HG03354 (cell line): ENCODE results near the gene DCTPP1.
"Not testable (repeated sequence)": the region's sequence is repeated elsewhere in the genome, so short reads cannot be mapped to it uniquely, and the experiment has no call there.

Source experiments
- ATAC-seq: cut with Tn5 transposase; IDR thresholded peaks from one replicate; pipeline ENCODE4 v1.9.1; 2021; ENCODE audit warnings: mild to moderate bottlenecking; ENCODE audit not compliant: unreplicated experiment, poor library complexity, severe bottlenecking

DCTPP1 gene

DNA sequence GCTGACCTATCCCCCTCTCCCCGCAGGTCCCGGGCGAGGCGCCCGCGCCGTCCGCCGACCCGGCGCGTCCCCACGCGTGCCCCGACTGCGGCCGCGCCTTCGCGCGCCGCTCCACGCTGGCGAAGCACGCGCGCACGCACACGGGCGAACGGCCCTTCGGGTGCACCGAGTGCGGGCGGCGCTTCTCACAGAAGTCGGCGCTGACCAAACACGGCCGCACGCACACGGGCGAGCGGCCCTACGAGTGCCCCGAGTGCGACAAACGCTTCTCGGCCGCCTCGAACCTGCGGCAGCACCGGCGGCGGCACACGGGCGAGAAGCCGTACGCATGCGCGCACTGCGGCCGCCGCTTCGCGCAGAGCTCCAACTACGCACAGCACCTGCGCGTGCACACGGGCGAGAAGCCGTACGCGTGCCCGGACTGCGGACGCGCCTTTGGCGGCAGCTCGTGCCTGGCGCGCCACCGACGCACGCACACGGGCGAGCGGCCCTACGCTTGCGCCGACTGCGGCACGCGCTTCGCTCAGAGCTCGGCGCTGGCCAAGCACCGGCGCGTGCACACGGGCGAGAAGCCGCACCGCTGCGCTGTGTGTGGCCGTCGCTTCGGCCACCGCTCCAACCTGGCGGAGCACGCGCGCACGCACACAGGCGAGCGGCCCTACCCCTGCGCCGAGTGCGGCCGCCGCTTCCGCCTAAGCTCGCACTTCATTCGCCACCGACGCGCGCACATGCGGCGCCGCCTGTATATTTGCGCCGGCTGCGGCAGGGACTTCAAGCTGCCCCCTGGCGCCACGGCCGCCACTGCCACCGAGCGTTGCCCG, 12.1 kb downstream of the DCTPP1 start:
- ATAC-seq = peak; percentile 83

DNA sequence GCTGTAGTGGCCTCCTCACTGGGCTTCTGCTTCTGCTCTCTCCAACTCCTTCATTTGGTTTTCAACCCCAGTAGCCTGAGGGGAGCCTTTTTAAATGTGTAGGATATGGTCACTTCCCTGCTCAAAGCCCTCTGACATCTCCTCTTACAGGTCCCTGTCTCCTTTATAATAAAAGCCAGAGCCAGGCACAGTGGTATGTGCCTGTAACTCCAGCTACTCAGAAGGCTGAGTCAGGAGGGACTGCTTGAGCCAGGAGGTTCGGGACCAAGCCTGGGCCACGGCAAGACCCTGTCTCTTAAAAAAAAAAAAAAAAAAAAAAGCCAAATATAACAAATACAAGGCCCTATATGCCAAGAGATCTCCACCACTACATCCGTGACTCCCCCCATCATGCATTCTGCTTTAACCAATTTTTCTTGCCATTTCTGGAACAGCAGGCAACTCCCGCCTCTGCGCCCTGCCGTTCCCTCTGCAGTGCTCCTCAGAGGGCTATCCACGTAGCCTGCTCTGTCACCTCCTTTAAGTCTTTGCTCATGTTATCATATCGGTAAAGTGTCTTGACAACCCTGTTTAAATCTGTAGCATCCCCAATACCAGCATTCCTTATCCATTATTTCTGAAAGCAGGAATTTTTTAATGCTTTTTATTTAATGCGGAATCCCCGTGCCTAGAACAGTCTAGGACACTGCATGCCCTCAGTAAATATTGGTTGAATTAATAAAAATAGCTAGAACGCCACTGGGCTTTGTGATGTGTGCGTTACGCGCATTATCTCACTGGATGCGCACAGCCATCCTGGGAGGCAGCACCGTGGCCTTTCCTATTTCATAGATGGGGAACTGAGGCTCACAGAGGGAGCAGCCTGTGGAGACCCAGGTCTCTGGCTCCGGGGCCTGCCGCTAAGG, 13.0 kb downstream of the DCTPP1 start:
- ATAC-seq = no peak

DNA sequence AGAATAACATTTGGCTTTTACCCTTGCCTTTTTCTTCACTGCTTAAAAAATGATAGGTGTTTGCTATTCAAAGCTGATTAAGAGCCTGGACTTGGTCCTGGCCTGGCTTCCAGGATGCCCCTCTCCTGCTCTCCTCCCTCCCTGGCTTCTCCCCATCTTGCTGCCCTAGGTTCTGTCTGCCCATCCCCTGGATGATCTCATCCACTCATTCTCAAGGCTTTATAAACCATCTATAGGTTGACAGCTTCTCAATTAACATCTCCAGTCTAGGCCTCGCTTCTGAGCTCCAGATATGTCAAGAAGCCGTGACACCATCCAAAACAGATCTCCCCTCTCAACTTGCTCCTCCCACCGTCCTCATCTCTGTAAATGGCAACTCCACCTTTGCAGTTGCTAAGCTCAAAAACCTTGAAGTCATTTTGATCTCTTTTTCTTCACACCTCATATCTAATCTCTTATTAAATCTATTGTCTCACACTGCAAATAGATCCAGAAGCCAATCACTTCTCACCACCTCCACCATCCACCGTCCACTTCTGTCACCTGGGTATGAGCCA, 13.7 kb downstream of the DCTPP1 start:
- ATAC-seq = no peak

DNA sequence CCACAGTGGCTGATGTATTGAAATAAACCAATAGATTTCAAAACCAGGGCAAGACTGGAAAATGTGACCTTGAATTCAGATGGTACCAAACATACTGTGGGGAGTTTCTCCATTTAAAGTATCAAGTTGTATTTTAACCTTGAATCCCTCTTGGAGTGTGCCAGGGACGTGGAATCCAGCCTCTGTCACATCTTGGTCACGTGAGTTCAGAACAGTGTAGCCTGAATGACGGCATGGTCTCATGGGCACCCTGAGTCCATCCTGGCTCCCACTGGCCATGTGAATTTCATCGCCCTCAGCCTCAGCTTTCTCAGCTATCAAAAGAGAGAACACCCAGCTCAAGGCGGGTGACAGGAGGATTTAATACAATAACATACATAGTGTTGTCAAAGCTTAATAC, 15.7 kb downstream of the DCTPP1 start:
- no peak for ATAC-seq

DNA sequence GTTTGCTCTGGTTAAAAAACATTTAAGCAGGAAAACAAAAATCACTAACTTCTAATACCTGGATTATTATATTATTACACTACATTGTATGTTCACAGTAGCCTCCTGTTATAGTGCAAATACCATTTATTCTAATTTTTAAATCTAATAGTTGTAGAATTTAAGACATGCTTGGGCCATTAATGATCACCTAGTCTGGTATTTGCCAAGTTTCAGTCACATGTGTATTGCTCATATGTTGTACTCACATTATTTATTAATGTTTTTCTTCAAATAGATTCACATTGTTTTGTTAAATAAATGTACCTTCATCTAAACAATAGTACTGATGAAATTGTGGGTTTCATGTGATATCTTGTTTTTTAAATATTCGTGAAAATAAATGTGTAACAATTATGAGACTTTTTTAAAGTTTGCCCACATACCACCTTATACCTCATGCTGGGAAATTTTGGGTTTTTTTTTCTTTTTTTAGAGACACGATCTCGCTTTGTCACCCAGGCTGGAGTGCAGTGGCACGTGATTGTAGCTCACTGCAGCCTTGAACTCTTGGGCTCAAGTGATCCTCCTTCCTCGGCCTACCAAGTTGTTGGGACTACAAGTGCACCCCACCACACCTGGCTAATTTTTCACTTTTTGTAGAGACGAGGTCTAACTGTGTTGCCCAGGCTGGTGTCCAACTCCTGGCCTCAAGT, 16.6 kb downstream of the DCTPP1 start:
- ATAC-seq = no peak

DNA sequence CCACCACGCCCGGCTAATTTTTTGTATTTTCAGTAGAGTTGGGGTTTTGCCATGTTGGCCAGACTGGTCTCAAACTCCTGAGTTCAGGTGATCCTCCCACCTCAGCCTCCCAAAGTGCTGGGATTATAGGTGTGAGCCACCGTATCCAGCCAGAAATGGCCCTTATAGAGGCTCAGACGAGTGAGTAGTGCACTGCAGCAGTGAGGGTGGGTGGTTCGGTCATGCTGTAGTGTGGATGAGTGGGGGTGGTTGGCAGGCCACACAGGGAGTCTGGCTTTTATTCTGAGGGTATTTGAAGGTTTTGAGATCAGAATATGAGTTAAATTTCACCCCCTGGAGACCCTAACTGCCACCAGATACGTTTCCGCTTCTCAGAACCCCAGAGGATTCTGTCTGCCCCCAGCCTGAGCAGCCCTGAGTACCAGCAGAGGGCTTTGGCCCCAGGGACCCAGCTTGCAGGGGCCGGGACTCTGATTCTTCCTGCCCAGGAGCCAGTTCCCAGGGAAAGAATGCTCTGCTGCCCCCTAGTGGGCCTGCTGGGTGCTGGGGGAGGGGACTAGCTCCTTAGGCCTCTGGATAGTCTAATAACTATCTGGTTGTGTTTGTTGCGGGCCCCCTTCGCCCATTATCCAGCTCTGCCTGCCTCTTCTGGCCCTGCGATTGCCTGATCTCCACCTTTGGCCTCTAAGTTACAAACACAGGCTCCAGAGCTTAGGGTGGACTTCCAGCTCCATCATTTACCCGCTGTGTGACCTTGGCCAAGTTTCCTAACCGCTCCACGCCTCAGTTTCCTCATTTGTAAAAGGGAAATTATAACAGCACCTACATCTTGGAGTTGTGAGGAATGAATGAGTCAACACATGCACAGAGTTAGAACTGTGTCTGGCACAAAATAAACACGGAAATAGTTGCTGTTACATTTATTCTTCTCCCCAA, 20.4 kb downstream of the DCTPP1 start:
- ATAC-seq = peak; percentile 67

DNA sequence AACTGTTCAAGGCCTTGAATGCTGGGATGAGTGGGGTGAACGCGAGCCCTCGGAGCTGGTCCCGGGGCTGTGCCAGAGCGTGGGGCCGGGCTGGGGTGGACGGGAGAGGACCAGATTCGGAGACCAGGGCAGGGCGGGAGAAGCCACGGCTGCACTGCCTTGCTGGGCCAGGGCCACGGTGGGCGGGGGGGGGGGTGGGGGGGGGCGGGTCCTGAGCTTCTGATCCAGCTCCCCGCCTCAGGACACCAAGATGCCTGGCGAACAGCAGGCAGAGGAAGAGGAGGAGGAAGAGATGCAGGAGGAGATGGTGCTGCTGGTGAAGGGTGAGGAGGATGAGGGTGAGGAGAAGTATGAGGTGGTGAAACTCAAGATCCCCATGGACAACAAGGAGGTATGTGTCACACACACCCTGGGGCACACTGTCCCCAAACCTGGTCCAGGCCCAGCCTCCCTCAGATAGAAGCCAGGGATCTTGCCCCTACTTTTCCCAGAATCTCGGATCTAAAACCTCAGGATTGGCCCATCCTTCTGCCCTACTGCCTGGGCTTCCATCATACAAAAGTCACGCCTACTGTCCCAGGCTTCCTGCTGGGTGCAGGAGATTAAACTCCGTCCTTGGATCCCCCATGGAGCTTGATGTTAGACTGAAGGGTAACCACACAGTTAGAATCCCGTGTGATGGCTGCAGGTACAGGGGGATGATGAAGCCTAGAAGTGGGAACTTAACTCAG, 21.9 kb downstream of the DCTPP1 start:
- ATAC-seq = no peak

DNA sequence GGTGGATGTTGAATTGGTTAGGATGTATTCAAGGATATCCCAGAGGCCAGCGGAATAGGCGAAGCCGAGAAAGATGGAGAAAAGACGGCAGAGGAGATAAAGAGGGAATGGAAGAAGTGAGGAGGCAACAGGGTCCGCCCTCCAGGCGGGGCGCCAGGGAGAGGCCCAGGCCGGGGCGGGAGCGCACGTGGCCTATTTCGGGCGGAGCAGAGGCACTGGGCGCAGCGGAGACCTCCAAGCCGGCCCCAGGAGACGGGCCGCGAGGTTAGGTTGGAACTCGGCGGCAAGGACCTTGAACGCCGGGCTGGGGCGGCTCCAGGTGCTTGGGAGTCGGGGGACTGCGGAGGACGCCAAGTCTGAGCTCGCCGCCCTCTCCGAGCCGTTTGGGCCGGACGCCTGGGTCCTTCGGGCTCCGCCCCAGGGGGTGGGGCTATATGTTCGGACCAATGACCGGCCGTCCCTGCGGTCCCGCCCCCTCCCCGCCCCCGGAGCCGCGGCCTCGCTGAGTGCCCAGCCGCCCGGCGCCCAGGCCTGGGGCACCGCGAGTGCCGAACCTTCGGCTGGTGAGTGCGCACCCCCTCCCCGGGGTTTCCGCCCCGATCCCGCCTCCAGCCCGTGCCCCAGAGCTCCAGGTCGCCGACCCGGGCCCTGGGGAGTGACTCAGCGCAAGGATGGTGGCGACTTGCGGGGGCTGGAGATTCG, 22.6 kb downstream of the DCTPP1 start, which contains the start of gene ZNF771:
Gene ZNF771 (plus strand): TSS at position 505 of the 702 bp plus-strand sequence. CDS start 448 bp downstream, outside the sequence.
- ATAC-seq = peak; percentile 72

DNA sequence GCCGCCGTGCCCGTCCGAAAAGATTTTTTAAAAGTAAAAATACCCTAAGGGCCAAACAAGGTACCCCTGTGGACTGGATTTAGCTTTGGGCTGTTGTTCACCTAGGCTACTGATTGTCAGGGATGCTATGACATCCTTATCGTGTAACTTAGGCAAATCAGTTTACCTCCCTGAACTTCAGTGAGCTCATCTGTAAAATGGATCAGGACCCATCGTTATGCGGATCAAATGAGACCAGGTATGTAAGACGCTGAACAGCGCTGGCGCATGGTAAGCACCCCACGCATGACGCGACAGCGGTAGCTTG, 23.1 kb downstream of the DCTPP1 start:
- peak; percentile 5 for ATAC-seq

DNA sequence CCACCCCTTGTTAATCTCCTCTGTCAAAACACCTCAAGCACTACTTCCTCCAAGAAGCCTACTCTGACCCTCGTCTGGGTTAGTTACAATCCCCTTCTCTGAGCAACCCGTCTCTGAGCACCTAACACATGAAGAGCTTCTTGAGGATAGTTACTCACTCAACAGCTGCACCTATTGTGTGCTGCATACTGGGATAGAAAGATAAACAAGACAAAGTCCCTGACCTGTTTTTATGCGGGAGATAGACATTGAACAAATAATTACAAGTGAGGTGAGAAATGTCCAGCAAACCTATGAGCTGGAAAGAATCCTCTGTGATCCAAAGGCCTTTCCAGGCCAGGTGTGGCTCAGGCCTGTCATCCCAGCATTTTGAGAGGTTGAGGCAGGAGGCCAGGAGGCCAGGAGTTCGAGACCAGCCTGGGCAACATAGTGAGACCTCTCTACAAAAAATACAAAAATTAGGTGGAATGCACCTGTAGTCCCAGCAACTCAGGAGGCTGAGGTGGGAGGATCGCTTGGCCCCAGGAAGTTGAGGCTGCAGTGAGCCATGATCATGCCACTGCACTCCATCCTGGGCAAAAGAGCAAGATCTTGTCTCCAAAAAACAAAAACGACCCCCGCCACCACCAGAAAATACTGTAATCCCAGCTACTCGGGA, 27.9 kb downstream of the DCTPP1 start:
- no peak for ATAC-seq

DNA sequence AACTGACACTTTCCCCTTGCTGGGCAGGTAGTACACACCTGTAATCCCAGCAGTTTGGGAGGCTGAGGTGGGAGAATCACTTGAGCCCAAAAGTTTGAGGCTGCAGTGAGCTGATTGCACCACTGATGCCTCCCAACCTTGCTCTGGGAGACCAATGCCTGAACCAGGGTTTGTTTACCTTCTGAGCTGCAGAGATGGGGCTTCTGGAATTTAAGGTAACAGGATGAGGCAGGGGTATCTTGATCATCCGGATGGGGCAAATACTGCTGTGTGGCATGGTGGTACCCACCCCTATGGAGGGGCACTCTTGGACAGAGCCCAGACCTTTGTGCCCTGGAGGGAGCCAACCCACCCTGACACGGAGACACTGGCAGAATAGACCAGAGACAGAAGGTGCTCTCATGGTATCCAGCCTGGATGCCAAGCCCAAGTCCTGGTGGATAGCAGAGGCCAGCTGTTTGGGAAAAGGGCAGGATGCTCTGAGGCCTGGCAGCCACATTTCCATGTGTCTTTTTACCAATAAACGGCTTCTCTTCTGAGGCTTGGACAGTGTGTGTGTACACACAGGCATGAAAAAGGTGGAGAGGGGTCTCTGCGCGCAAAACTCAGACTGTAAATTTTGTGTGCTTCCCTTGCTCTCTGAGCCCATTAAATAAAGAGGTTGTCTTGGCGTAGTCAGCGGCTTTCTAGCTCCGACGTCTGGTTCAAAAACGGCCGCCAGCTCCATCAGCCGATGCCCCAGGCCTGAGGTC, 30.2 kb downstream of the DCTPP1 start:
- ATAC-seq = no peak

DNA sequence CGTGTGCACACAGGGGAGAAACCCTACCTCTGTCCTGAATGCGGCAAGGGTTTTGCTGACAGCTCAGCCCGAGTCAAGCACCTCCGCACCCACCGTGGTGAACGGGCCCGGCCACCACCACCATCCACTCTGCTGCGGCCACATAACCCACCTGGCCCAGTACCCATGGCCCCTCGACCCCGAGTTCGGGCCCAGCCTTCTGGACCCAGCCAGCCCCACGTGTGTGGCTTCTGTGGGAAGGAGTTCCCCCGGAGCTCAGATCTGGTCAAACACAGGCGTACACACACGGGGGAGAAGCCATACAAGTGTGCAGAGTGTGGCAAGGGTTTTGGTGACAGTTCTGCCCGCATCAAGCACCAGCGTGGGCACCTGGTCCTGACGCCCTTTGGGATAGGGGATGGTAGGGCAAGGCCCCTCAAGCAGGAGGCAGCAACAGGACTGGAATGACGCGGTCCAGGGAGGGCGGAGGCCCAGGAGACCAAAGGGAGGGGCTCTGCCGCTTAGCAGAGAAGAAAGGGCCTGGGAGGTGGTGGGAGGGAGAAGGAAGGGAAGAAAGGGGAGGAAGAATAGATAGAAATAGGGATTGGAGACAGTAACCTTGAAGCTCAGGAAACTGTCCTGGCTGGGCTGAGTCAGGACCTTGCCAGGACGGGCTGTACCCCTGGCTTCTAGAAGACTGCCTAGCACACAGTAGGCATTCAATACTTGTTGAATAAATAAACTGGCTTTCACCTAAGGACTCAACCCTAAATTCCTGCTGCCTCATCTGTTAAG, 31.0 kb downstream of the DCTPP1 start:
- no peak for ATAC-seq

DNA sequence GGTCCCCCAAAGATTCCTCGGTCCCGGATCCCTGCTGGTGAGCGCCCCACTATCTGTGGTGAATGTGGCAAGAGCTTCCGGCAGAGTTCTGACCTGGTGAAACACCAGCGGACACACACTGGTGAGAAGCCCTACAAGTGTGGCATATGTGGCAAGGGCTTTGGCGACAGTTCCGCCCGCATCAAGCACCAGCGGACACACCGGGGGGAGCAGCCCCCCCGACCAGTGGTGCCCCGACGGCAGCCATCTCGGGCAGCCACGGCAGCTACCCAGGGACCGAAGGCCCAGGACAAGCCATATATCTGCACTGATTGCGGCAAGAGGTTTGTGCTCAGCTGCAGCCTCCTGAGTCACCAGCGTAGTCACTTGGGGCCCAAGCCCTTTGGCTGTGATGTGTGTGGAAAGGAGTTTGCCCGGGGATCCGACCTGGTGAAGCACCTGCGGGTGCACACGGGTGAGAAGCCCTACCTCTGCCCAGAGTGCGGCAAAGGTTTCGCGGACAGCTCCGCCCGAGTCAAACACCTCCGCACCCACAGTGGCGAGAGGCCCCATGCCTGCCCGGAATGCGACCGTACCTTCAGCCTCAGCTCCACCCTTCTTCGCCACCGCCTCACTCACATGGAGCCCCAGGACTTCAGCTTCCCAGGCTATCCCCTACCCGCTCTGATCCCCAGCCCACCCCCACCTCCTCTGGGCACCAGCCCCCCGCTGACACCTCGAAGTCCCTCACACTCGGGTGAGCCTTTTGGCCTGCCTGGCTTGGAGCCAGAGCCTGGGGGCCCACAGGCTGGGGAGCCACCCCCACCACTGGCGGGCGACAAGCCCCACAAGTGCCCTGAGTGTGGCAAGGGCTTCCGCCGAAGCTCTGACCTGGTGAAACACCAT, 31.8 kb downstream of the DCTPP1 start:
- no peak for ATAC-seq

DNA sequence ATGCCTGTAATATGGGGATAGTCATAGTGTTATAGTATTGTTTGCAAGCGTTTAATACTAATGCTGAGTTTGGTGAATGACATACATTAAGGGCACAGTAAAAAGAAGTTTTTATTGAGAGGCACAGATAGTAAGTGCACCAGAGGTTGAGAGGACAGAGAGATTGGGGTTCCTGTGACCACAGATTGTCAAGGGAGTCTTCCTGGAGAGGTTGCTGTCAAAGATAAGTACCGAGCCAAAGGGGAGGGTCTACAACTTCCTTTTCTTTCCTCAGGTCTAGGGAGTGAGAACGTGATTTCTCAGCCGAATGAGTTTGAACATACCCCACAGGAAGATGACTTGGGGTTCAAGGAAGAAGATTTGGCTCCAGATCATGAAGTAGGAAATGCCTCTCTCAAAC, 32.8 kb downstream of the DCTPP1 start:
- no peak for ATAC-seq

DNA sequence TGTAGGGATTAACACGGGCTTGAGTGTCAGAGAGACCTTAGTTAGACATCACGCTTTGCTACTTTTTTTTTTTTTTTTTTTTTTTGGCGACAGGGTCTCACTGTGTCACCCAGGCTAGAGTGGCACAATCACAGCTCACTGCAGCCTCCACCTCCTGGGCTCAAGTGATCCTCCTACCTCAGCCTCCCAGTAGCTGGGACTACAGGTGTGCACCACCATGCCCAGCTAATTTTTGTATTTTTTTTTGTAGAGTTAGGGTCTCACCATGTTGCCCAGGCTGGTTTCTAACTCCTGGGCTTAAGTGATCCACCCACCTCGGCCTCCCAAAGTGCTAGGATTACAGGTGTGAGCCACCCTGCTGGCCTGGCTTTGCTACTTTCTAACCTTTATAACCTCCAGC, 33.2 kb downstream of the DCTPP1 start:
- not testable (repeated sequence) for ATAC-seq
